Keratinocyte (primary cell): Measurements from ENCODE around the gene CD37. TPM values are rescaled to one million over a fixed set of nuclear protein-coding genes. Genes with fewer than 3 reads are reported as not detected.

Source experiments
- DNase-seq: peaks from one replicate; pipeline ENCODE4 v3.0.0-alpha.2; 2011; ENCODE audit warnings: low read depth, missing footprints, low spot score
- FAIRE-seq: peaks from 2 replicates; lab custom pipeline; 2011; peaks lifted over from hg19 to GRCh38; lab: Jason Lieb, UNC
- H2AFZ ChIP-seq: 2 replicates; pipeline ENCODE4 v1.6.0; 2012; ENCODE audit warnings: low read length, control low read depth, inconsistent platforms; ENCODE audit not compliant: control insufficient read depth
- H3K27ac ChIP-seq: 2 replicates; pipeline ENCODE4 v1.5.1; 2011; ENCODE audit warnings: low read length; ENCODE audit not compliant: control insufficient read depth, insufficient read depth
- H3K27me3 ChIP-seq: 3 replicates; pipeline ENCODE4 v1.6.0; 2011; ENCODE audit warnings: low read length; ENCODE audit not compliant: control insufficient read depth, insufficient read depth; ENCODE audit errors: extremely low read depth
- H3K36me3 ChIP-seq, 2 experiments: 2 replicates in 1 of 2; 3 replicates in 1 of 2; pipeline ENCODE4 v1.5.1; 2011; ENCODE audit warnings: low read length in 2 of 2, mild to moderate bottlenecking in 1 of 2; ENCODE audit not compliant: control insufficient read depth in 2 of 2, insufficient read depth in 2 of 2; ENCODE audit errors: extremely low read depth in 1 of 2
- H3K4me1 ChIP-seq: 3 replicates; pipeline ENCODE4 v1.5.1; 2011; ENCODE audit warnings: low read length; ENCODE audit not compliant: control insufficient read depth, insufficient read depth; ENCODE audit errors: extremely low read depth
- H3K4me2 ChIP-seq: 3 replicates; pipeline ENCODE4 v1.6.0; 2011; ENCODE audit warnings: low read depth, low read length; ENCODE audit not compliant: control insufficient read depth, insufficient read depth; ENCODE audit errors: extremely low read depth
- H3K4me3 ChIP-seq, 3 experiments: fragments of 200-600 bp in 1 of 3; sonication (generic) in 1 of 3; 2 replicates in 2 of 3; 3 replicates in 1 of 3; pipeline ENCODE4 v1.5.1; 2011 to 2016; ENCODE audit warnings: low read length in 3 of 3, mild to moderate bottlenecking in 3 of 3, control low read depth in 2 of 3, inconsistent platforms in 1 of 3, low read depth in 1 of 3, mixed read lengths in 1 of 3, mixed run types in 1 of 3, moderate library complexity in 1 of 3; ENCODE audit not compliant: control insufficient read depth in 2 of 3, insufficient read depth in 2 of 3; ENCODE audit errors: extremely low read depth in 1 of 3
- H3K79me2 ChIP-seq: 2 replicates; pipeline ENCODE4 v1.6.0; 2012; ENCODE audit warnings: low read length; ENCODE audit not compliant: control insufficient read depth, insufficient read depth
- H3K9ac ChIP-seq: 3 replicates; pipeline ENCODE4 v1.6.0; 2011; ENCODE audit warnings: low read length; ENCODE audit not compliant: control insufficient read depth, insufficient read depth; ENCODE audit errors: extremely low read depth
- H3K9me1 ChIP-seq: 3 replicates; pipeline ENCODE4 v1.6.0; 2011; ENCODE audit warnings: low read length; ENCODE audit not compliant: control insufficient read depth, insufficient read depth; ENCODE audit errors: extremely low read depth
- H3K9me3 ChIP-seq: 2 replicates; pipeline ENCODE4 v1.5.1; 2012; ENCODE audit warnings: low read depth, low read length; ENCODE audit not compliant: control insufficient read depth
- H4K20me1 ChIP-seq: 3 replicates; pipeline ENCODE4 v1.6.0; 2011; ENCODE audit warnings: low read length; ENCODE audit not compliant: control insufficient read depth, insufficient read depth; ENCODE audit errors: extremely low read depth
- CTCF ChIP-seq, 3 experiments: IDR thresholded peaks in 1 of 3; conservative IDR thresholded peaks in 1 of 3; optimal IDR thresholded peaks in 1 of 3; 2 replicates in 2 of 3; 3 replicates in 1 of 3; pipeline versions ENCODE3 to v1.5.1; 2011; ENCODE audit warnings: low read length in 3 of 3, mild to moderate bottlenecking in 3 of 3, moderate library complexity in 2 of 3, control low read depth in 1 of 3, inconsistent platforms in 1 of 3; ENCODE audit not compliant: insufficient read depth in 2 of 3; ENCODE audit errors: extremely low read depth in 1 of 3
- EZH2 ChIP-seq: IDR thresholded peaks from one replicate; pipeline ENCODE4 v1.6.1; 2012; ENCODE audit warnings: inconsistent platforms, mild to moderate bottlenecking, low read length, moderate library complexity
- dilution Hi-C: fragments of 300-500 bp; cut with MboI; formaldehyde crosslinking; loops from one replicate; pipeline ENCODE4 v1.7.0; 2020; ENCODE audit warnings: low sequenced_read_pairs; ENCODE audit not compliant: extremely low pct_ligation_motif_present
- polyA plus RNA-seq, 5 experiments: library from polyadenylated mRNA; depleted of rRNA in 3 of 5; stranded (reverse) in 3 of 5; stranded (forward) in 1 of 5; unstranded in 1 of 5; fragments of >200 nt; gene quantifications; 1 replicate in 1 of 5; 2 replicates in 3 of 5; 3 replicates in 1 of 5; pipeline versions ENCODE4 v1.2.1 to v1.2.3, GENCODE V29; 2011 to 2012; ENCODE audit warnings: missing spikeins in 2 of 5, low read depth in 1 of 5, low replicate concordance in 1 of 5

CD37 gene
- polyA plus RNA-seq, 1 donor (not counting 4 experiments of a cell fraction or from before 2014, with no cell fraction given): not detected

GRCh38 chr19:49338691-49339300, 3.6 kb downstream of the CD37 start:
- Histone ChIP-seq H3K27me3 (peaks cover 16% of the 10 kb centered on the region), H3K4me2 (peak overlapping the region; percentile 83), H3K36me3 (peaks cover 0 to 7% of the 10 kb centered on the region in 2 experiments), H3K27ac (no peak overlapping the region), H2AFZ (peak overlapping the region; percentile 77), H4K20me1 (no peaks in the 10 kb centered on the region), H3K79me2 (no peaks in the 10 kb centered on the region), H3K4me1 (peaks cover 3% of the 10 kb centered on the region), H3K9me1 (no peaks in the 10 kb centered on the region), H3K9ac (no peak overlapping the region), H3K9me3 (no peaks in the 10 kb centered on the region), H3K4me3 (peak overlapping the region; percentile 33 to 47 (median 38))
- peak in 1 of 3 experiments; percentile 3 for TF ChIP-seq CTCF (optimal IDR thresholded peaks at IDR 0.05 in 1 of 3, IDR thresholded peaks at IDR 0.05 in 1 of 3, conservative IDR thresholded peaks at IDR 0.05 in 1 of 3; ENCODE audit: extremely low read depth in 1 of 3, insufficient read depth in 2 of 3, low read length in 3 of 3)
- peak; percentile 54 for TF ChIP-seq EZH2
- no peak for FAIRE-seq
- dilution Hi-C loops: no loop called here
- peak; percentile 54 for DNase-seq

GRCh38 chr19:49339301-49340068, 4.3 kb downstream of the CD37 start:
- H3K4me3 ChIP-seq: peak overlapping the region; percentile 16 to 47 (median 33)
- H3K79me2 ChIP-seq: no peaks in the 10 kb centered on the region
- no peaks in the 10 kb centered on the region for H3K9me3 ChIP-seq
- peak overlapping the region; percentile 83 for H3K4me2 ChIP-seq
- FAIRE-seq: no peak
- dilution Hi-C loops: no loop called here
- peaks cover 3% of the 10 kb centered on the region for H3K4me1 ChIP-seq
- H3K9me1 ChIP-seq: no peaks in the 10 kb centered on the region
- peak overlapping the region; percentile 77 for H2AFZ ChIP-seq
- no peaks in the 10 kb centered on the region for H4K20me1 ChIP-seq
- TF ChIP-seq EZH2: no peak
- H3K27ac ChIP-seq: no peak overlapping the region
- DNase-seq: no peak
- H3K36me3 ChIP-seq: peaks cover 0 to 8% of the 10 kb centered on the region in 2 experiments
- peaks cover 16% of the 10 kb centered on the region for H3K27me3 ChIP-seq
- H3K9ac ChIP-seq: no peak overlapping the region
